Kidney (tissue), 22 donors: Measurements from ENCODE around the gene ARL6. TPM values are rescaled to one million over a fixed set of nuclear protein-coding genes. Genes with fewer than 3 reads are reported as not detected.
A peak's percentile ranks its signal among the peaks of the same experiment; 100 is the strongest.

Experiments
- DNase-seq, 5 donors: peaks; one replicate each; pipeline ENCODE4 v3.0.0-alpha.2; 2013 to 2020
- FAIRE-seq: peaks from 2 replicates; lab custom pipeline; 2012; peaks lifted over from hg19 to GRCh38; lab: Jason Lieb, UNC
- H3K27ac ChIP-seq, 2 donors: one replicate each; pipeline ENCODE4 v1.7.0; 2013; ENCODE audit warnings: low read depth in 2 of 2, low read length in 2 of 2, inconsistent platforms in 1 of 2
- H3K27me3 ChIP-seq: one replicate; pipeline ENCODE4 v1.7.1; 2013; ENCODE audit warnings: low read length, inconsistent platforms; ENCODE audit not compliant: control insufficient read depth, insufficient read depth
- H3K36me3 ChIP-seq, 3 donors: one replicate each; pipeline versions ENCODE4 v1.7.0 to v1.7.1; 2013; ENCODE audit warnings: low read length in 3 of 3, control low read depth in 1 of 3, inconsistent platforms in 1 of 3; ENCODE audit not compliant: insufficient read depth in 3 of 3, control insufficient read depth in 2 of 3
- H3K4me1 ChIP-seq, 3 donors: one replicate each; pipeline versions ENCODE4 v1.7.0 to v1.7.1; 2013; ENCODE audit warnings: low read length in 3 of 3, inconsistent platforms in 1 of 3, low read depth in 1 of 3; ENCODE audit not compliant: control insufficient read depth in 2 of 3, insufficient read depth in 2 of 3
- H3K4me3 ChIP-seq, 3 donors: one replicate each; pipeline versions ENCODE4 v1.7.0 to v1.8.1; 2013; ENCODE audit warnings: low read length in 3 of 3, control low read depth in 1 of 3, inconsistent platforms in 1 of 3
- H3K9ac ChIP-seq, 3 donors: one replicate each; pipeline versions ENCODE4 v1.7.0 to v1.7.1; 2013; ENCODE audit warnings: low read length in 3 of 3, control low read depth in 1 of 3, inconsistent platforms in 1 of 3
- H3K9me3 ChIP-seq, 3 donors: one replicate each; pipeline versions ENCODE4 v1.7.0 to v1.7.1; 2013; ENCODE audit warnings: low read length in 3 of 3, control low read depth in 1 of 3, inconsistent platforms in 1 of 3; ENCODE audit not compliant: control insufficient read depth in 2 of 3, insufficient read depth in 1 of 3
- CTCF ChIP-seq: IDR thresholded peaks from 3 replicates; pipeline ENCODE4 v1.5.1; 2012; ENCODE audit warnings: mild to moderate bottlenecking, moderate library complexity, borderline replicate concordance; ENCODE audit not compliant: insufficient read depth; ENCODE audit errors: extremely low read depth
- intact Hi-C: fragments of 100-400 bp; cut with DNase I; formaldehyde crosslinking; loops from one replicate; pipeline ENCODE4 v1.11.1; 2022
- long read RNA-seq, 10 donors: library from polyadenylated mRNA in 1 of 10; unstranded in 1 of 10; transcript quantifications; one replicate each; pipeline ENCODE4 v2.0.0 and lab custom pipeline, GENCODE V29; 2021 to 2026
- polyA plus RNA-seq: library from polyadenylated mRNA; stranded (reverse); fragments of 350-450 nt; fragmentation: Illumina TruSeq; extraction: RNeasy Lipid Tissue Mini Kit (QIAGEN cat#74804); gene quantifications from one replicate; pipeline ENCODE4 v1.2.3, GENCODE V29; 2014; ENCODE audit warnings: low read depth, low replicate concordance; ENCODE audit not compliant: insufficient read depth
- total RNA-seq: library from RNA; stranded (reverse); fragmentation: NEBNext Ultra II Directional; extraction: Animal tissue kit (Norgen Biotek cat#: 25700); gene quantifications from one replicate; pipeline ENCODE4 v1.2.1, GENCODE V29; 2021
- donor health status: control.
- donor health status: control.
- donor health status: control.
- donor health status: control.
- donor health status: control.
- donor health status: DM: yes; HTN: yes; CAD: no.
- donor health status: Normal renal cell carcinoma (clear cell type).

The ARL6 gene
- total RNA-seq (10.7 TPM), polyA plus RNA-seq (7.8 TPM)
- long read RNA-seq, donor 1, partial matches to known transcripts = 5 of 5 reads
- long read RNA-seq, donor 1, other reads (novel, unspliced or antisense) = 0 of 5 reads
- long read RNA-seq, donor 2, full-length matches to known transcripts = 4 of 4 reads
- long read RNA-seq, donor 2, partial matches to known transcripts = 0 of 4 reads
- long read RNA-seq, donor 2, other reads (novel, unspliced or antisense) = 0 of 4 reads
- long read RNA-seq, donor 3, full-length matches to known transcripts = 4 of 4 reads
- long read RNA-seq, donor 3, partial matches to known transcripts = 0 of 4 reads
- long read RNA-seq, donor 3, other reads (novel, unspliced or antisense) = 0 of 4 reads
- long read RNA-seq, donor 4, full-length matches to known transcripts = 3 of 3 reads
- long read RNA-seq, donor 4, partial matches to known transcripts = 0 of 3 reads
- long read RNA-seq, donor 4, other reads (novel, unspliced or antisense) = 0 of 3 reads
- long read RNA-seq, donor 5 = 0 reads
- long read RNA-seq, donor 6, full-length matches to known transcripts = 8 of 8 reads
- long read RNA-seq, donor 6, partial matches to known transcripts = 0 of 8 reads
- long read RNA-seq, donor 6, other reads (novel, unspliced or antisense) = 0 of 8 reads
- long read RNA-seq, donor 7, full-length matches to known transcripts = 8 of 11 reads
- long read RNA-seq, donor 7, partial matches to known transcripts = 0 of 11 reads
- long read RNA-seq, donor 7, other reads (novel, unspliced or antisense) = 3 of 11 reads
- long read RNA-seq, donor 8, full-length matches to known transcripts = 1 of 1 reads
- long read RNA-seq, donor 8, partial matches to known transcripts = 0 of 1 reads
- long read RNA-seq, donor 8, other reads (novel, unspliced or antisense) = 0 of 1 reads
- long read RNA-seq, donor 9, full-length matches to known transcripts = 1 of 1 reads
- long read RNA-seq, donor 9, partial matches to known transcripts = 0 of 1 reads
- long read RNA-seq, donor 9, other reads (novel, unspliced or antisense) = 0 of 1 reads
- long read RNA-seq, donor 10, full-length matches to known transcripts = 3 of 3 reads
- long read RNA-seq, donor 10, partial matches to known transcripts = 0 of 3 reads
- long read RNA-seq, donor 10, other reads (novel, unspliced or antisense) = 0 of 3 reads

DNA sequence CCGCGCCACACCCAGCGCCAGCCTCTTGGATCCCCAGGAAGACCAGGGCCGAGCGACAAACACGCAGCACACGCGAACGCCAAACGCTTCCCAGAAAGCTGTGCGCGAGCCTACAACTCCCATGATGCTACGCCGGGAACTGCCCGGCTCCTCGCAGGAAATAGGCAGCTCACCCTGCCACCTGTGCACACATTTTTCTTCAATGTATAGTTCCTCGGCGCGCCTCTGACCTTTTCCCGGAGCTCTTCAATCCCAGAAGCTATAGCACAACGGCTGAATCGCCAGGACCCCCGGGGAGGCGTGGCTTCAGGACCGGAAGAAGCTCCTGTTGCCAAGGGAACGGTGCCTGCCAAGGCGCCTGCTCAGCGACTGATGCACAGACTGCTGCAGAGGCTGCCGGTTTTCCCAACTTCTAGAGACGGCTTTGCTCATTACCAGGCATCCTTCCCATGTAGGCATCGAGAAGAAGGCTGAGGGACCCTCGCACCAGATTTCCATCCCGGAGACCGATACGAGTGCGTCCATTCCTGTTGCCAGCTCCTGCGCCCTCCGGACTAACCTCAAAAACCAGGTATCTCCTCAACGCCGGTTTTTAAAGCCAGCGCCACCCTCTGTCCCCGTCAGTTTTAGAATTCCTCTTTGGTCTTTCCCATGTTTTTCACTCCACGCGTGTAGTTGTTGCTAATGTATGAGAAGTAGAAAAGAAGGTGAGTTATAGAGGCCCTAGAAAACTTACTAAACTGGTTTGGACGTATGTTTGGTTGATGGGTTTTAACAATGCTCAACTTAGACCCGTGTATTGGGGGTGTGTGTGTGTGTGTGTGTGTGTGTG, at the start of gene ARL6:
ARL6 (plus strand) TSS at position 352 of the 832 bp plus-strand sequence. CDS start 3,350 bp downstream, outside the sequence.
- no peaks in the 10 kb centered on the region for H3K36me3 ChIP-seq
- no peaks in the 10 kb centered on the region for H3K27me3 ChIP-seq
- intact Hi-C loops = no loop called here
- peak within 1 kb of the TSS; percentile 96 to 99 (median 98) for H3K4me3 ChIP-seq
- TF ChIP-seq CTCF = no peak
- DNase-seq = peak; percentile 90 to 94 (median 94)
- H3K9ac ChIP-seq = peak within 1 kb of the TSS; percentile 72 to 95 (median 81)
- H3K27ac ChIP-seq = peak within 1 kb of the TSS; percentile 59 to 78
- FAIRE-seq = no peak
- no peaks in the 10 kb centered on the region for H3K9me3 ChIP-seq
- H3K4me1 ChIP-seq = peaks cover 0 to 2% (median 0%) of the 10 kb centered on the region in 3 donors

DNA sequence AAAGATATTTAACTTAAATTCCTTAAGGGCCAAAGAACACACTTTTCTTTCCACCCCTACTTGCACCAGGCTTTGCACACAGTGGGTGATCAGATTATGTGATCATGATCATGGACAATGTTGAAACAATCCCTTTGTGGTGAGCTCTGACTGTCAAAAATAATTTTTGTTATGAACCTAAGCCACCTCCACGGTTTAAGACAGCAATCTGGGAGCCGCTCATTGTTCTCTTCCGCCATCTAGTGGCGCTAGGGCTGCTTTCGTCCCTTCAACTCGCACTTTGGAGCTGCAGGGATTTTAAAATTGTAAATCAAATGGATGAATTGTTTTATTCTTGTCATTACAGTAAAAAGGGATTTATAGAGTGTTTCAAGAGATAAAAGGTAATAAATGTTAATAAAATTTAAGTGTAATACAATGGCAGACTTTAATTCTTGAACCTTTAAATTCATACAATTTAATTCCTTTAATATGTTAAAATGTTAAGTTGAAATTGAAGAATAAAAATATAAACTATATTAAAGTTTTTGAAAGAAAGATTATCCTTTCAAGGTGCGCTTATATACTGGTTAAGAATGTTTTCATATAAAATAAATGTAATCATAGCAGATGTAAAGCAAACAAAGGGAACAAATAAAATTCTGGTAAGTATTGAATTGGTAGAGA, 45.3 kb upstream of the ARL6 start:
- H3K4me1 ChIP-seq = no peaks in the 10 kb centered on the region
- intact Hi-C loops = no loop called here
- peak; percentile 71 for TF ChIP-seq CTCF
- DNase-seq (peak; percentile 41 to 86 (median 75)), FAIRE-seq (peak; percentile 98)
- no peaks in the 10 kb centered on the region for H3K27me3 ChIP-seq
- H3K36me3 ChIP-seq = no peaks in the 10 kb centered on the region
- H3K9me3 ChIP-seq = no peaks in the 10 kb centered on the region
- H3K9ac ChIP-seq = no peak overlapping the region
- H3K4me3 ChIP-seq = peak overlapping the region in 1 of 3 donors; percentile 11
- no peak overlapping the region for H3K27ac ChIP-seq

GRCh38 chr3:97720417-97720816, 44.1 kb upstream of the ARL6 start:
- no peak for TF ChIP-seq CTCF
- H3K36me3 ChIP-seq = no peaks in the 10 kb centered on the region
- DNase-seq (no peak), FAIRE-seq (no peak)
- H3K27me3 ChIP-seq = no peaks in the 10 kb centered on the region
- no peak overlapping the region for H3K27ac ChIP-seq
- intact Hi-C loops = no loop called here
- H3K9ac ChIP-seq = no peak overlapping the region
- H3K9me3 ChIP-seq = no peaks in the 10 kb centered on the region
- H3K4me3 ChIP-seq = no peak overlapping the region
- H3K4me1 ChIP-seq = no peaks in the 10 kb centered on the region
